Mammary epithelial cell (primary cell): ENCODE measurements around the gene EMC9.

Experiments used
- EZH2 ChIP-seq: IDR thresholded peaks from 2 replicates; pipeline ENCODE4 v1.6.1; 2012; ENCODE audit warnings: low read length, inconsistent platforms, borderline replicate concordance
- TF ChIP-seq, protein P1 (sequence below), 2 donors: IDR thresholded peaks in 1 of 2; conservative IDR thresholded peaks in 1 of 2; 2 replicates each; pipeline ENCODE4 v1.5.1; 2011 to 2012; ENCODE audit warnings: inconsistent platforms in 2 of 2, low read length in 2 of 2, mild to moderate bottlenecking in 2 of 2, control low read depth in 1 of 2, low read depth in 1 of 2; ENCODE audit not compliant: insufficient read depth in 1 of 2; ENCODE audit errors: extremely low read depth in 1 of 2

DNA sequence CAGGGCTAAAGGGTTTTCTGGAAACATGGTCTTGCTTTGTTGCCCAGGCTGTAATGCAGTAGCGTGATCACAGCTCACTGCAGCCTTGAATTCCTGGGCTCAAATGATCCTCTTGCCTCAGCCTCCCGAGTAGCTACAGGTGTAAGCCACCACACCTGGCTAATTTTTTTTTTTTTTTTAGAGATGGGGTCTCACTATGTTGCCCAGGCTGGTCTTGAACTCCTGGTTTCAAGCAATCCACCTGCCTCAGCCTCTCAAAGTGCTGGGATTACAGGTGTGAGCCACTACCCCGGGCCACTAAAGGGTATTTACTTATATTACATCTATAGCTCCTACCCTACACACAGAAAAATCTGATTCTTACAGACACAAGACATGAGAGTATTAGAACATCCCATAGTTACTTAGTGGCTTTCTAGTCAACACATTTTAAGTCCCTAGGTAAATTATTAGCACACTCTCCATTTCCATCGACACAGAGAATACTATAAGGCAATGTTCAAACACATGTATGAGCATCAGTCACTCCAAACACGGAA is 33.0 kb downstream of the EMC9 start:
- TF ChIP-seq, protein P1, sequence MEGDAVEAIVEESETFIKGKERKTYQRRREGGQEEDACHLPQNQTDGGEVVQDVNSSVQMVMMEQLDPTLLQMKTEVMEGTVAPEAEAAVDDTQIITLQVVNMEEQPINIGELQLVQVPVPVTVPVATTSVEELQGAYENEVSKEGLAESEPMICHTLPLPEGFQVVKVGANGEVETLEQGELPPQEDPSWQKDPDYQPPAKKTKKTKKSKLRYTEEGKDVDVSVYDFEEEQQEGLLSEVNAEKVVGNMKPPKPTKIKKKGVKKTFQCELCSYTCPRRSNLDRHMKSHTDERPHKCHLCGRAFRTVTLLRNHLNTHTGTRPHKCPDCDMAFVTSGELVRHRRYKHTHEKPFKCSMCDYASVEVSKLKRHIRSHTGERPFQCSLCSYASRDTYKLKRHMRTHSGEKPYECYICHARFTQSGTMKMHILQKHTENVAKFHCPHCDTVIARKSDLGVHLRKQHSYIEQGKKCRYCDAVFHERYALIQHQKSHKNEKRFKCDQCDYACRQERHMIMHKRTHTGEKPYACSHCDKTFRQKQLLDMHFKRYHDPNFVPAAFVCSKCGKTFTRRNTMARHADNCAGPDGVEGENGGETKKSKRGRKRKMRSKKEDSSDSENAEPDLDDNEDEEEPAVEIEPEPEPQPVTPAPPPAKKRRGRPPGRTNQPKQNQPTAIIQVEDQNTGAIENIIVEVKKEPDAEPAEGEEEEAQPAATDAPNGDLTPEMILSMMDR (conservative IDR thresholded peaks at IDR 0.05 in 1 of 2, IDR thresholded peaks at IDR 0.05 in 1 of 2; ENCODE audit: extremely low read depth in 1 of 2, insufficient read depth in 1 of 2, low read depth in 1 of 2, low read length in 2 of 2), result no peak
- TF ChIP-seq EZH2, result no peak
